ENCODE measurements around the gene LDLRAD3.

LDLRAD3 gene

DNA sequence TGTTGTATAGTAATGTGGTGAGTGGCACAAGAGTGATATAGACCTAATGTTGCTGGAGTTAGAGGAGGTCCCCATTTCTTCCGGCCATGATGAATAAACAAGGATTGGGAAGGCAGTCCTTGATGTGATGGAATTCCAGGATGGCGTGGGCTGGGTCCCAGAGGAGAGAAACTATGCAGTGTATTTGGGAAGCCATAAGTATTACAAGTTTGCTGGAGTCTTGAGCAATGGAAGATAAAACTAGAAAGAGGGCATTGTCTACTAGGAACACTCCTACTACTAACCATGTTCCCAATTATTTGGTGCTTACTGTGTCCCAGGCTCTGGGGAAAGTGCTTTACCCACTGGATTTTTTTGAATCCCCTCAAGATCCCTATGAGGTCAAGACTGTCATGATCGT lies 20.0 kb downstream of the LDLRAD3 start:
- DNase-seq, result no peak

- no peak for DNase-seq
These were observed 21.0 kb downstream of the LDLRAD3 start for GRCh38 chr11:35964841-35965240.

GRCh38 chr11:35967042-35967441 lies 23.2 kb downstream of the LDLRAD3 start:
- DNase-seq, result no peak

DNA sequence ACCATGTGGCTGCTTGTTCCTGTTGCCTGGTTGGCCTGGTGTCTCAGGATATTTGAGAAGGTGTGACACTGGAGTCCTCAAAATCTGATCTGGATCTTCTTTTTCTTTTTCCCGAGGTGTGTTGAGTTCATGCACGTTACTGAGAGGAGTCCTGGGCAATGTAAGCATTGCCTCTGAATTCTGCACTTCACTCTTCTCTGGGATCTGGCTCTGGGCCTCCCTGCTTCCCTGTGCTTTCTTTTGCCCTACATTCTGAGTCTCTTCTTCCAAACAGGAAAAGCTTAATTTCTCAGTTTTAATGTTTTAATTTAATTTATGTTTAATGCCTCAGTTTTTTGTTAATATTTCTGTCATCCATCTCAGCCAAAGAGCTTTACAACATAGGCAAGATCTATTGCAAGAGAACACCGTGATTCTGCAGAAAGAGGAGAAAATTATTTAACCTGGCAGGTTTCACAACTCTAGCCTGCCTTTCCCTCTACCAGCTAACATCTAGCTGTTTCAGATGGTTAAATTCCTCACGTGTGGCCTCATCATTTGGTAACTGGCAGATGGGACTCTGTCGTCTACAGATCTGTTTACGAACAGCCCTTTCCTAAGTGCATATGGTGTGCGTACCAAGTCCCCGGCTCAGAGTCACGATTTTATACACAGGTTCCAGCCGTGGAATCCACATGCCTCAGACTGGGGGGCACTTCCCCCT lies 24.7 kb downstream of the LDLRAD3 start:
- no peak for DNase-seq

- DNase-seq, result no peak
These were observed 25.5 kb downstream of the LDLRAD3 start for GRCh38 chr11:35969089-35970042.

DNA sequence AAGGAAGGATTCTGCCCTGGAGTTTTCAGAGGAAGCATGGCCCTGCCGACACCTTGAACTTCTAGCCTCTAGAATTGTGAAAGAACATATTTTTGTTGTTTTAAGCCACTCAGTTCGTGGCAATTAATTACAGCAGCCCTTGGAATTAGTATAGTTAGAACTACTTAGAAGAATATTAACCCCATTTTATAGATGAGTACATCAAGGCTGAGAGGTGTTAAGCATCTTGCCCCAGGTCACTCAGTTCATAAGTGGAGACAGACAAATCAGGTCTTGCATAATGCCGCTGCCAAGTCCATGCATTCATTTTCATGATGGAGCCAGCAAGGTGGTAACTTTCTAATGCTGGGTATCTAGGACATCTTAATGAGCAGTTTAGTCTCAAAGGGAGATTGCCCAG lies 26.6 kb downstream of the LDLRAD3 start:
- DNase-seq, result no peak

GRCh38 chr11:35971841-35972422 lies 28.1 kb downstream of the LDLRAD3 start:
- no peak for DNase-seq

DNA sequence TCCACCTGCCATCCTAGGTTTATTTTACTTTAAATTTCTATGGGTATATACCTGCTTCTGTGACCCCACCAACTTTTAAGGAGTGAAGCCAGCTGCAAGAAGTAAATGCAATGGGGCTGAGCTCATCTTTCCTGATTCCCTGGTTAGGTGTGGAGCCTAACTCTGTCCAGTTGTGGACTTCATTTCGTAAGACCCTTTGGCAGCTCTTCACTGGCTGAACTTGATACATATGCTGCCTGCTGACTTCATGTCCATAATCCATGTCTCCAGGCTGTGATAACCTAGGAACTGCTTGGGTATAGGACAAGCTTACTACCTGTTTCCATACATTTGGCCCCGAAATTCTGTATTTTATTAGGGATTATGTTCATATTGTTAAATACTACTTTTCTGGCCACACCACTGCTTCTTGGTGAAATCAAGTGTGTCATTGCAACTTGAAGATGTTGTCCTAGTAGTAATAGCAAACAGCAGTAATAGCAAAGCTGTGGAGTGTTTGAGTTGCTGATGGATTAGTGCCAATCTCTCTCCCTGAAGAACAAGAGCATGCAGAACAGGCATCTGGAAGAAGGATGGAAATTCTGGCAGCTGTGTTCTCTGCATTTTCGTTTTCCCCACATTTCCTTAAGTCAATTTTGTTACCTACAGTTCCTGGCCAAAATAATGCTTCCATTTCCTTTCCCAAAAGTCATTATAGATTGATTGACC lies 31.2 kb downstream of the LDLRAD3 start:
- no peak for DNase-seq

GRCh38 chr11:35976434-35976833 lies 32.6 kb downstream of the LDLRAD3 start:
- DNase-seq, result no peak

GRCh38 chr11:35978183-35978582 lies 34.3 kb downstream of the LDLRAD3 start:
- no peak for DNase-seq

DNA sequence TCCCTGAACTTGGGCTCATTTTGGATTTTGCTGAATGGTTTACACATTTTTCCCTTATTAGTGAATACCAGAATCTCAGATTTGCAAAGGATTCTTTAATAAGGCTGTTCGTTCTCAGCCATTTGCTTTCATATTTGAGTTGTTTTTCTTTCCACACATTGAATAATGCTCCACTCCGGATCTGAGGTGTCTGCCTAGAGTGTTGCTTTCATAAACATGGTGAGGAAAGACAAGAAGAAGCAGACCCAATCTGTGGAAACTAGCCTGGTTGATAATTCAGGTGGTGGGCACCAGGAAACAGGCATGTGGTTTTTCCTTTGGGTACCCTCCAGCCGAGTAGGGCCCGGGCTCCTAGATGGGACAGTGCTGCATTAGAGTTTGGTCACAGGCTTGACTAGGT lies 35.0 kb downstream of the LDLRAD3 start:
- no peak for DNase-seq

- no peak for DNase-seq
These were observed 37.0 kb downstream of the LDLRAD3 start for GRCh38 chr11:35980686-35981390.

- DNase-seq, result no peak
These were observed 37.7 kb downstream of the LDLRAD3 start for GRCh38 chr11:35981581-35981980.

- no peak for DNase-seq
These were observed 38.2 kb downstream of the LDLRAD3 start for GRCh38 chr11:35982061-35982460.

GRCh38 chr11:35983981-35984380 lies 40.1 kb downstream of the LDLRAD3 start:
- DNase-seq, result no peak

- DNase-seq, result no peak
These were observed 43.1 kb downstream of the LDLRAD3 start for GRCh38 chr11:35986947-35987346.

- DNase-seq, result no peak
These were observed 46.3 kb downstream of the LDLRAD3 start for GRCh38 chr11:35990170-35990569.

- no peak for DNase-seq
These were observed 47.0 kb downstream of the LDLRAD3 start for GRCh38 chr11:35990816-35991215.

DNA sequence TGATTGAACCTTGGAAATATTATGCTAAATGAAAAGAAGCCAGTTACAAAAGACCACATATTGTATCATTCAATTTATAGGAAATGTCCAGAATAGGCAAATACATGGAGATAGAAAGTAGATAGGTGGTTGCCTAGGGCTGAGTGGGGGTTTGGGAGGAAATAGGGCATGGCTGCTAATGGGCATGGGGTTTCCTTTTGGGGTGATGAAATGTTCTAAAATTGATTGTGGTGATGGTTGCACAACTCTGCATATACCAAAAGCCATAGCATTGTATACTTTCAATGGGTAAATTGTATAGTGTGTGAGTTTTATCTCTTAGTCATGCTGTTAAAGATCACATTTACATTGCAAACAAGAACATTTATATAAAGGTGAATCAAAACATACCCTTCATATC lies 48.7 kb downstream of the LDLRAD3 start:
- no peak for DNase-seq

DNA sequence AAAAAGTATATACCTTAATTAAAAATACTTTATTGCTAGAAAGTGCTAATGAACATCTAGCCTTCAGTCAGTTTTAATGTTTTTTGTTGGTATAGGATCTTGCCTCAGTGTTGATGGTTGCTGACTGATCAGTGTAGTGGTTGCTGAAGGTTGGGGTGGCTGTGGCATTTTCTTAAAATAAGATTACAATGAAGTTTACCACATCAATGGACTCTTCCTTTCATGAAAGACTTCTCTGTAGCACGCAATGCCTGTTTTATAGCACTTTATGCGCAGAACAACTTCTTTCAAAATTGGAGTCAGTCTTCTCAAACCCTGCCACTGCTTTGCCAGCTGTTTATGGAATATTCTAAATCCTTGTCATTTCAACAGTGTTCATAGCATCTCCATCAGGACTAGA lies 50.6 kb downstream of the LDLRAD3 start:
- no peak for DNase-seq

DNA sequence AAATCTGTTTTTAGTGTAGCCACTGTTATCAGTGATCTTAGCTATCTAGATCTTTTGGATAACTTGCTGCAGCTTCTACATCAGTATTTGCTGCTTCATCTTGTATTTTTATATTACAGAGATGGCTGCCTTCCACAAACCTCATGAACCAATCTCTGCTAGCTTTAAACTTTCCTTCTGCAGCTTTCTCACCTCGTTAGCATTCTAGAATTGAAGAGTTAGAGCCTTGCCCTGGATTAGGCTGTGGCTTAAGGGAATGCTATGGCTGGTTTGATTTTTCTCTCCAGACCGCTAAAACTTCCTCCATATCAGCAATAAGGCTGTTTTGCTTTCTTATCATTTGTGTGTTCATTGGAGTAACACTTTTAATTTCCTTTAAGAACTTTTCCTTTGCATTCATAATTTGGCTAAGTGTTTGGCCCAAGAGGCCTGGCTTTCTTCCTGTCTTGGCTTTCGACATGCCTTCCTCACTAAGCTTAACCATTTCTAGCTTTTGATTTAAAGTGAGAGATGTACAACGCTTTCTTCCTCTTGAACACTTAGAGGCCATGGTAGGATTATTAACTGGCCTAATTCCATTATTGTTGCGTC lies 51.9 kb downstream of the LDLRAD3 start:
- DNase-seq, result no peak

GRCh38 chr11:35997902-35998520 lies 54.1 kb downstream of the LDLRAD3 start:
- no peak for DNase-seq

All from activated T-cell treated with anti-CD3 and anti-CD28 coated beads, Interleukin-2, amount 50 U/mL, for 48 hours (primary cell).